ENCODE measurements around the gene GAK. TPM values are rescaled to one million over a fixed set of nuclear protein-coding genes. Genes with fewer than 3 reads are reported as not detected.

GAK gene
- total RNA-seq, 1 experiment from 2014 or later: 49.5 TPM

DNA sequence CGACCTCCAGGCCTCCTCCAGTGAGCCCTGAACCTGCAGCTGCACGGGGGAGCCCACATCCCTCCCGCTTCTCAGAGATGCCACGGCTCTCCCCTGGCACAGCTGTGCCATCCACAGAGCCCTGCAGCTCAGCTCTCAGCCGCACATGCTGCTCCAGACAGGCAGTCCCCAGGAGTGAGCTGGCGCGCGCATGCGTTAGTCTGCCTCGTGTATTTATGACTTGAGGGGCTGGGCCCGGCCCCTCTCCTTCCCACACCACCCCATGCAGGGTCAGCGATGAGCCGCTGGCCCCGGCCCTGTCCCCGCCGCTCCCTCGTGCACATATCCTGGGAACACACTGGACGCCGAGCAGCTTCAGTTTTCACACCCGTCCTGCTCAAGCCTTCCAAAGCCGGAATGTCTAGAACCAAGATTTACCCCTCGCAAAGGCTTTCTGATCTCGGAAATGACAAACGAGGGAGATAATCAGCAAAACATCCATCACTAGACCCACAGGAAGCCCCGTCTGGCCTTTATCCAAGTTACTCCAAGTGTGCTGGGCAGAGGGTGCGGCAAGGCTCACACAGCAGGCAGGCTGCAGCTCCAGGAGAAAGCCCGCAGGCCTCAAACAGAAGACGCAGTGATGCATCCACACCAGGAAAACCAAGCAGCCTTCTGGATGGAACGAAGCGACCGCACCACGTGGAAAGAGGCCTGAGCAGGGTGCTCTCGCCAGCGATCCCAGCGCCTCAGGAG is 24.3 kb downstream of the GAK start:
- DNase-seq (ENCODE audit: low spot score): no peak

DNA sequence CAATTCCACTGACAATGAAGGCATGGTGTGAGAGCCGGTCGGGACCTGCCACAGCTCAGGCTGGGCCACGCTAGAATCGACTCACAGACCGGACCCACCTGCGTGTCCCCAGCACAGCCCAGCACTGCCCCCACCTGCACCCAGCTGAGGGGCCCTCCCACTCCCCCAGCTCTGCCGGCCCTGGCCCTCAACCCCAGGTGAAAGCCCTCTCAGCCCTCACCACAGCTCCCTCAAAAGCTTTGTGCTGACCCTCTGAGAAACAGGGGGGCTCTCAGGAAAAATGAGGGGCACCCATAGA is 25.1 kb downstream of the GAK start:
- DNase-seq (ENCODE audit: low spot score): no peak

DNA sequence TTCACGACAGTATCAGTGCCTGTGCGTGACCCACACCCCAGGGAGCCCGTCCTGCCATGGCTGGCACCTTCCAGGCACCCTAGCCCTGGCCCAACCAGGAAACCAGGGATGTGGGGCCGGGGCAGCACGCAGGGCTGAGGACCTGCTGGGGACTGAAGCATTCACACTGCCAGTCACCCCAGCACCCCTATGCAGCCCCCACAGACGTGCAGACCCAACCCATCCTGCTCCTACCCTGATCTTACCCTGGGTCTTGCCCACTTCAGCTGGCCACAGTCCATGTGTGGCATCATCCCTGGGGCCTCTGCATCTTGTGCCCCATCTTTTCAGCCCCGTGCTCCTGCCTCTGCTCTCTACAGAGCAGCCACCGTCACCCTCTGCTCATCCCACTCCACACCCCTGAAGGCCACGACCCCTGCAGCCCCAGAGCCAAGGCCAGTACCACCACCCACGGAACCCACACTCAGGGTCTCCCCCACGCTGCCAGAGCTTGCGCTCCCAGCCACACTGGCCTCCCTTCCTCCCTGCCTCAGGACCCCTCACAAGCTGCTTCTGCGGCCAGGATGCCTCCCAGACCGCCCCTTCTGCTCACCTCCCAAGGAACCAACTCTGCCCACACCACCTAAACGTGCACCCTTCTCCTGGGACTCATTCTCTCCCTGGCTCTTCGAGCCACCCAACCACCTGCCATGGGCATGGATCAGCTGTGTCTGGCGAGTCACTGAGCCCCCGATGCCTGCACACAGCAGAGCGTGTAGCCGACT is 25.6 kb downstream of the GAK start:
- no peak for DNase-seq (ENCODE audit: low spot score)

DNA sequence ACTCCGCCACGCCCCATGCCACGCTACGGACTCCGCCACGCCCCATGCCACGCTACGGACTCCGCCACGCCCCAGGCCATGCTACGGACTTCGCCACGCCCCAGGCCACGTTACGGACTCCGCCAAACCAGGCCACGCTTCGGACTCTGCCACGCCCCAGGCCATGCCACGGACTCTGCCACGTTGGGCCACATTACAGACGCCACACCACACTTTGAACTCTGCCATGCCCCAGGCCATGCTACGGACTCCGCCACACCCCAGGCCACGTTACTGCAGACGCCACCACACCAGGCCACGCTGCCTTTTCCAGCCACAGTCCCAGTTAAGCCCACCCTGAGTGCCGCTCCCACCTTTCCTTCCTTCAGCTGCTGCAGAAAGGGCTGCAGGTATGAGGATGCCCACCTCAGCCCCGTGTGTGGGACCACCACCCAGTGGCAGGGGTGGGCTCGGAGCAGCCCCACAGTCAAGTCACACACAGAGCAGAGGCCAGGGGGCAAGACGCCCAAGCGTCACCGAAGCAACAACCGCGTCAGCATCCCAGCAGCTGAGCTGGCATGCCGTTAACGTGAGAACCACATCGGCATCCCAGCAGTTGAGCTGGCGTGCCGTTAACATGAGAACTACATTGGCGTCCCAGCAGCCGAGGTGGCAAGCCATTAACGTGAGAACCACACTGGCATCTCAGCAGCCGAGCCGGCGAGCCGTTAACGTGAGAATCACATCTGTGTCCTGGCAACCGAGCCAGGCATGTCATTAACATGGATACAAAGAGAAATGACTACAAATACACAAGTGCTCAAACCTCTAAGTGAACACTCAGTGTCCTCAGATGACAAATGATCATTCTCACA is 26.4 kb downstream of the GAK start:
- no peak for DNase-seq (ENCODE audit: low spot score)

DNA sequence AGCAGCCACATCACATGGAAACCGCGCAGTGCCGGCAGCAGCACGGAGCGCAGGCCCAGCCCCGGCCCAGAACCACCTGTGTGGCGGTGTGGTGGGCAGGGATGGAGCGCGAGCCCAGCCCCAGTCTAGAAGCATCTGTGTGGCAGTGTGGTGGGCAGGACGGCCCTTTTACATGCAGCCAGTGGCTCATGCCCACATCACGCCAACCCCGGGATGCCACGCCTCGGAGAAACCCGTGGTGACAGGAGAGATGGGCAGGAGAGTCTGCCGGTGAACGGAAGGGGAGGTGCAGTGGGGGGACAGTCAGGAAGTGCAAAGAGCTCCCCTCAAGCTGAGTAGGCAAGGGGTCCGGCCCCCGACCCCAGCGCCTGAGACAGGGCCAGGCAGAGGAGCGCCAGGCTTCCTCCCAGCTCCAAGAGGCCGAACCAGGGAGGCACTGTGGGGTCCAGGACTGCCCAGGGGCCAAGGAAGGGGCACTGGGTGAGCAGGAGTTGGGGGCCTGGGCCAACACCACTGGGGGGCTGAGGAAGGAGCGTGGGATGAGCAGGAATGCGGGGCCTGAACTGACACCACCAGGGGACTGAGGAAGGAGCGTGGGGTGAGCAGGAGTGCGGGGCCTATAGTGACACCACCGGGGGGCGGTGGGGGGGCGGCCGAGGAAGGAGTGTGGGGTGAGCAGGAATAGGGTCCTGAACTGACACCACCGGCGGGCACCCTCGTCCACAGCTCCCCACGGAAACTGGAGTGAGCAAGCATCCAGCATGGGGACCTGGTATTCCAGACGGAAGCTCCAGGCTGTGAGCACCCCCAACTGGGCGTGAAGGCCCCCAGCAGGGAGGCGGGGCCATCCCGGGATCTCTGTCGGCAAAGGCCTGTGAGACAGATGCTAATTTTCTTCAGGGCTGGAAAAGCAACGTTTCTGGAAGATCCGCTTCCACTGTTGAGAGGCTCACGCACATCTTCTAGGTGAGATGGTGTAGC is 28.8 kb downstream of the GAK start:
- DNase-seq (ENCODE audit: low spot score): no peak

DNA sequence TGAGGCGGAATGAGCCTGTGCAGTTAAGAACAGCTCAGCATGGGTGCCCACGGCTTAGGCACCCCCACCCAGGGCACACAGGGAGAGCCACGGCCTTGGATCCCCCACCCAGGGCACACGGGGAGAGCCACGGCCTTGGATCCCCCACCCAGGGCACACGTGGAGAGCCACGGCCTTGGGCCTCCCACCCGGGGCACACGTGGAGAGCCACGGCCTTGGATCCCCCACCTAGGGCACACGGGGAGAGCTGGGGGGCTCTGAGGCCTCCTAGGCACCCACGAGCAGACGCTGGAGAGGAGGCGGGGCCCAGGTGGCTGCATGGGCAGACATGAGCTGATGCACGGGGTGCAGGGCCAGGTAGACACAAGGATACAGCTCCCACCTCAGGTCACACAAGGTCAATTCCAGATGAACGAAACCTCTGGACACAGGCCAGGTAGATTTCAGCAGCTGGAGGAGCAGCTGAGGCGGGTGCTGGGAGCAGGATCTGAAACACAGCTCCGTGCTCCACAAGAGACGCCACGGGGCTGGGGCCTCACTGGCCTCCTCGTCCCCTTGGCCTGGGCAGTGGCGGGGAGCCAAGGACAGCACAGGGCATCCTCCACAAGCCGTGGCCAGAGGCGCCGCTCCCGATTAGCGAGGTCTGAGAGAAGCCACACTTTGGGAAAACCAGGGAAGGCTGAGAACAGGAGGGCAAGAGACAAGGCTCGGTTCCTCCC is 30.8 kb downstream of the GAK start:
- no peak for DNase-seq (ENCODE audit: low spot score)

DNA sequence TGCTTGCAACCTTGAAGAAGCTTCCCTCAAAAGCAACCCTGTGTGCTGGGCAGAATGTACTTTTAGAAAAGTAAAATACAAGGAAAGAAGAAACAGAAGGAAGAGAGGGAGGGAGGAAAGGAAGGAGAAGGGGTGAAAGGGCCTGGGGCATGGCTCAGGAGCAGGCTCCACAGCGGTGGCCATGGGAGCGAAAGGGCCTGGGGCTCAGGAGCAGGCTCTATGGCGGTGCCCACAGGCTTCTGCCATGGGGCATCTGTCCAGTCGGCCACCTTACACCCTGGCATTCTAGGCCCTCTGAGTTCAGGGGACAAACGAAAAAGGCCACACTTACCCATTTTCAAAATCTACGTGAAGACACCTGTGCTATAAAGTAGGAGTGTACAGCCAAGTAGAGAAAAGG is 31.4 kb downstream of the GAK start:
- no peak for DNase-seq (ENCODE audit: low spot score)

DNA sequence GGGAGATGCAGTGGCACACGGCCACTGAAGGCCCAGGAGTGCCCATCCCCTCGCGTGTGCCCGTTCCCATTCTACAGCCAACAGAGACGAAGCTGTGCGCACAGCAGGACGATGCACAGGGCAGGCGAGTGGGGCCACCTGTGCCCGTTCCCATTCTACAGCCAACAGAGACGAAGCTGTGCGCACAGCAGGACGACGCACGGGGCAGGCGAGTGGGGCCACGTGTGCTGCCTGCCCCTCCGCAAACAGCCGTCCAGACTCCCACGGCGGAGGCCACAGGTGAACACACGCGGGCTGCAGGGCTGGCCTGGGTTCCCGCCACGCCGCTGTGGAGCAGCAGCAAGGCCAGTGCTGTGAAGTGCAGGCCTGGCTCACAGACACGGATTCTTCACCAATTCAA is 32.0 kb downstream of the GAK start:
- no peak for DNase-seq (ENCODE audit: low spot score)

DNA sequence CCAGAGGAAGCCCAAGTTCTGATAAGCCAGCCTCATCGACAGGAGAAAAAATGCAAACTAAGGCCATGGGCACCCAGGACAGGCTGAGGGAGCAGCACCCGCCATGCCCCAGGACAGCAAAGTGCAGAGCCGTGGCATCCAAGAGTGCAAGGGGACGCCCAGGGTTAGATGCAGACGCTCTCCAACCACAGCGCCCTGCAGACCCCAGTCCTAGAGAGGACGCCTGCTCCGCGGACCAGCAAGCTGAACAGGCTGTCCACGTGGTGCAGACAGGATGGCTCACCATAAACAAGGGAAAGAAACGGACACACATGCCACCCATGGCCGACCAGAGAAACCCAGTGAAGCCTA is 32.6 kb downstream of the GAK start:
- DNase-seq (ENCODE audit: low spot score): no peak

DNA sequence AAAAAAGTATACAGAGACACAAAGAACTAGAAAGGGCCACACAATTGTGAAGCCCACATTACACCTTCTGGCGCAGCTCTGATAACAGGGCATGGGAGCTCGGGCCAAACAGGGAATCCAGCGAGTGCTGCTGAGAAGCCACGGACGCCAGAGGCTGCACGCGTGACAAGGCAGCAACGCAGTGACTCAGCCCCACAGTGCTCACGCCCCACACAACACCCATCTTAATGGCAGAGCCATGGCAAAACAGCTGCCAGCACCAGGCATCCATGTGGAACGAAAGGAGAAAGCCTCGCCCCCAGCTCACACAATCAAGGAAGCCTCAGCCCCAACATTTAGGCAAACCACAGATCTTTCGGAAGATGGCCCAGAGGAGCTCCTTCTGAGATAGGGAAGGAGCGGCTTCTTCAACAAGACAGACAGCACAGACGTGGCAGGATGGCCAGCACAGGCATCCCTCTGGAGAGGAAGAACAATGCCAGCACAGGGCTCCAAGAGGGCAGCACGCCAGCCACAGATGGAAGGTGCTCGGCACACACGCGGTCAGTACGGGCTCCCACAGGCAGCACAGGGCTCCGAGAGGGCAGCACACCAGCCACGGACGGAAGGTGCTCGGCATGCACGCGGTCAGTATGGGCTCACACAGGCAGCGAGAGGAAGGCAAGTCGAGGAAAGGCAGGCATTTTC is 33.1 kb downstream of the GAK start:
- no peak for DNase-seq (ENCODE audit: low spot score)

DNA sequence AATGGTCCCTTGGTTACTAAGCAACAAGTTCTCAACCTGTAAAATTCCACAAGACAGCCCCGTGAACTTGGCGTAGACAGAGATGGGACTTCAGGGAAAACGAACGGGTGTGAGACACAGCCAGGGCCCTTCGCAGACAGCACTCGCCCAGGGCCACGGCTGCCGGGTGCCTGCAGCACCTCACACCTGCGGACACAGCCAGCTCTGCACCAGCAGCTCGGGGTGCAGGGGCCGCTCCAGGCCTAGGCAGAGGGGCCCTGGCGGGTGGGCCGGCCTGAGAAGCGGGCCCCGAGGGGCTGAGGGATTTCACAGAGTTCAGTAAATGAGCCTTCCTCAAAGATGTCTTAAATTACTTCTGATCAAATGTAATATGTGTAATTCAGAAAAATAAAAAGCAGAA is 34.0 kb downstream of the GAK start:
- no peak for DNase-seq (ENCODE audit: low spot score)

DNA sequence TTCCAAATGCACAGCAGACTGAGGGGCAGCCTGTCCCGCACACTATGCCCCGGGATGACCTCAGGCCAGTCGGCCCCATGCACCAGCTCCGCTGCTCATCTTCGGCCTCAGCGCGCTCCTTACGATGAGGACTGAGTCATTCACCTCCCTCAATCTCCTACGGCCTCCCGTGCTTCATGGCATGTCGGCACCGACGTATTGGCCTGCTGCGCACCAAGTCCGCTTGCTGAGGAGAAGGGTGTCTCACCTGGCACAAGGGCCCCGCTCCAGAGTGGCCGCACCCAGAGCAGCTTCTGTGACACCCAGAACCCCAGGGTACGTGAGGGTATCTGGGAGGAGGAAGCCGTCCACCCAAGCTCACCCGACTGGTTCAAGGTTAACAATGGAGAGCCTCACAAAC is 35.5 kb downstream of the GAK start:
- DNase-seq (ENCODE audit: low spot score): no peak

DNA sequence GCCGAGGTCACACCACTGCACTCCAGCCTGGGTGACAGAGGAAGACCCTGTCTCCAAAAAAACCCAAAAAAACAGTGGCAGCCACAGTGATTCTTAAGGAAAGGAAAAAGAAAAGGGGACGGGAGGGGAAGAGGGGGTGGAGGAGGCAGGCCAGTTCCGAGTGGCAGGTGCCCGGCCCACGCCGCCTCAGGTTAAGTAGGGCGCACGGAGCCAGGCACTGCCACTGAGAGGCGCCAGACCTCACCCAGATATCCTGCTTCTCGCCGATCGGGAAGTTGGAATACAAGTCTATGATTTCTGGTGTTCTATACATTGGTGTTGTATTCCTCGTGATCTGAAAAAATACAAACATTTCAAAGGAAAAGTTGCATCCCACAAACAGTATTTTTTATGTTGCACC is 35.9 kb downstream of the GAK start:
- DNase-seq (ENCODE audit: low spot score): no peak

DNA sequence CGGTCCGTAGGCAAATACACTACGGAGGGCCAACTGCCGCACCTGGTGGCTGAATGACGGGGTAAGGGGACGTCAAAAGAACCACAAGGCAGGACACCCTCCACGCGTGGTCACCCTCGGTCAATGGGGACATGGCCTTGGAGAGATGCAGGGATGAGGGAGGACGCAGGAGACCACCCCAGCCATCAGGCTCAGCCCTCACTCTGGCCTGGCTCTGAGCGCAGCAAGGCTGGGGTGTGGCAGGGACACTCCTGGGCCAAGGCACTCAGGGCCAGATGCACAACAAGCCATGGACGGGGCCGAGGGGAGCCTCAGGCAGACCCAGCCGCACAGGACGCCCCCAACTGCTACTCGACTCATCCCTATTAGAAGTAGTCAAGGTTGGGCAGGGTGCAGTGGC is 36.5 kb downstream of the GAK start:
- DNase-seq (ENCODE audit: low spot score): no peak

DNA sequence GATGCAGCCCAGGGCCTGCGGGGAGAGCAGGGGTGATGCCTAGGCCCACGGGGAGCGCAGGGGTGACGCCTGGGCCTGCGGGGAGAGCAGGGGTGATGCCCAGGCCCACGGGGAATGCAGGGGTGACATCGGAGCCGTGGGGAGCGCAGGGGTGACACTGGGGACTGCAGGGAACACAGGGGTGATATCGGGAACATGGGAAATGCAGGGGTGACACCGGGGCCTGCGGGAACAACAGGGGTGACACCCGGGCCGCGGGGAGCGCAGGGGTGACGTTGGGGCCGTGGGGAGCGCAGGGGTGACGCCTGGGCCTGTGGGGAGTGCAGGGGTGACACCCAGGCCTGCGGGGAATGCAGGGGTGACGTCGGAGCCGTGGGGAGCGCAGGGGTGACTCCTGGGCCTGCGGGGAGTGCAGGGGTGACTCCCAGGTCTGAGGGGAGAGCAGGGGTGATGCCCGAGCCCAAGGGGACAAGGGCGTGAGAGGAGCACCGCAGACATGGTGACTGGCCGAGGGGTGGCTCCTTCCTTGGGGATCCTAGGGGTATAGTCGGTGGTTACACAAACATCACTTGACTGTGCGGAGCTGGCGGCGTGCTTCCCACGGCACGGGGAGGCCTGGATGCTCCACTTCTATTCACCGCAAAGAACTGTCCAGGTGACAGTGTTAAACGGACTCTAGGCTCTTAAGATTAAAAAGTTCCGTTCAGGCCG is 38.0 kb downstream of the GAK start:
- DNase-seq (ENCODE audit: low spot score): no peak

DNA sequence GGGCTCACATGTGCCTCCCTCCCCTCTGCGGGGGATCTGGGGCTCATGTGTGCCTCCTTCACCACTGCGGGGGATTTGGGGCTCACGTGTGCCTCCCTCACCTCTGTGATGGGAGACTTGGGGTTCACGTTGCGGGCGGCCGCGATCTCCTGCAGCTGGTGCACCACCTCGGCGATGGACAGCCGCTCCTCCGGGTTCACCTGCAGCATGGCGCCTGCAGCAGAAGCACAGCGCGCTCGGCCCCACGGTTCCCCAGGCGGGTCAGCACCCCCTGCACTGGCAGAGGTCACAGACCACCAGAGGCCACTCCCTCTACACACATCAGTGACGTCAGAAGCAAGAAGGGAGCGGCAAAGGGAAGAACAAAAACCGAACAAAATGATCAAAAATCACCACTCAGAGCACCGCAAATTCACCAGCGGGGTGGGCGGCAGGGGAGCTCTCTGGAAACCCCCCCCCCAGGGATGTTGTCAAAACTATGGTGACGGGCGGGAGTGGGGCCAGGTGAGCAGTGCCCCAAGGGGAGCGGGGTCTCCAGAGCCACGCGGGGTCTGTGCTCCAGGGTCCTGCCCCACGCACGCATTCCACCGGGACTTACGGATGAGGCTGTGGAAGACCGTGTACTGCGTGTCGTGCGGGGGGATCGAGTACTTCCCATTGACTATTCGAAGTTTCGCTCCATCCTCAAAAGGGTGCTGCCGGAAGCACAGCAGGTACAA is 38.7 kb downstream of the GAK start:
- no peak for DNase-seq (ENCODE audit: low spot score)

DNA sequence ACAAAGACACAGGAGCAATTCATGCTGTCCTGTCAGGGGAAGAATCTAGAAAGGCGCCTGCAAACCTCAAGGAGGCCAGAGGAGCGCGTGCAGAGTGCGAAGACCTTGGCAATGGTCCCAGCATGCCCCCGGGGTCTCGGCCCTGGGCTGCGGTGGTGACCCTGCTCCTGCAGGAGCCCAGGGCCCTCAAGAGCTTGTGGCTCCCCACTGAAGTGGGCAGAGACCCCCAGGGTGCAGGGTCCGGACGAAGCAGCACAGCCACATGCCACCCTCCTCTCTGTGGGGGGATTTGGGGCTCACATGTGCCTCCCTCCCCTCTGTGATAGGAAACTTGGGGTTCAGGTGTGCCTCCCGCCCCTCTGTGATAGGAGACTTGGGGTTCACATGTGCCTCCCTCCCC is 39.3 kb downstream of the GAK start:
- no peak for DNase-seq (ENCODE audit: low spot score)

DNA sequence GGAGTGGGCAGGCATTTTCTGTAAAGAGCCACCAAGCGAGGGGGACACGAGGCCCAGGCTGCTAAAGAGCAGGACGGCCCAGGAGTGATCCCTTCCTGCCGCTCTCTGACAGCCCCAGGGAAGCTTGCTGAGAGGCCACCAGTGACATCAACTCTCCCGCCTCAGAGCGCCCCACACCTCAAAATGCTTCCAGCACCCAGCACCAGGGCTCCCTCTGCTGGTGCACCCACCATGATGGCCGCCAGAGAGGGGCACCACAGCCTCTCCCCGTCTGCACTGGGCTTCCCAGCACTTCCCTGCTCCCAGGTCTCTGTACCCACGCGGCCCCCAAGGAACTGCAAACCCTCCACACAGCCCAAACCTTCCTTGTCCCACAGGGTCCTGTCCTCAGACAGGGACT is 40.4 kb downstream of the GAK start:
- DNase-seq (ENCODE audit: low spot score): no peak

DNA sequence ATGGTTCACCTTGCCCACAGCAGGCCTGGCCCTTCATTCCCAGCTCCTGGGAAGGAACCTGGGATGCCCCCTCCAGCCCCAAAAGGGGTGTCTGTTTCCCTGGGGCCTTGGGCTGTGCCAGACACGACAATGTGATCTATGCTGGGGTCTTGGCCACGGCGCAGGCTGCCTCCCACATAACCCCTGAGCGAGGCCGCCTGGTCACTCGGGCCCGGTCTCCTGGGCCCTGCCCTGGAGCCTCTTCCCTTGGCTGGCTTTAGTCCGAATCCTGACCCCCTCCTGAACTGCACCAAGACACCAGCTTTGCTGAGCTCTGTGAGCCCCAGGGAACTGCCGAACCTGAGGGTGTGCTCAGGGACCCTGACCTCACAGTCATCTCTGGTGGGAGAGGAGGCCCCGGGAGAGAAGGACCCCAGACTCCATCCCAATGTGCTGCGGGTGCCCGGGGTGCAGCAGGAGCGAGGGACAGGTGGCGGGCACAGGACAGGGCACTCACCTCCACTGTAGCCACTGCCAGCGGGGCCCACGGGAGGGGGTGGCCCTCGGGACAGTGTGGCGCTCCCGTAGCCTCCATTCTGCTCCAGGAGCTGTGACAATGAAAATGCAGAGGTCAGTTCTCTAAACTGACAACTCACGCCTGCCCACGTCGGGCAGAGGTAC is 42.0 kb downstream of the GAK start:
- DNase-seq (ENCODE audit: low spot score): no peak

Measured in H4 (cell line).